Activated CD4-positive, alpha-beta T cell treated with anti-CD3 and anti-CD28 coated beads for 36 hours (primary cell): Measurements from ENCODE around the gene ZNF683. TPM values are rescaled to one million over a fixed set of nuclear protein-coding genes. Genes with fewer than 3 reads are reported as not detected.
A peak's percentile ranks its signal among the peaks of the same experiment; 100 is the strongest.
"Not testable (repeated sequence)": the region's sequence is repeated elsewhere in the genome, so short reads cannot be mapped to it uniquely, and the experiment has no call there.

Source experiments
- ATAC-seq: fragments of 200-7000 bp; cut with Tn5 transposase; one replicate; pipeline ENCODE4 v1.10.0; 2021; ENCODE audit warnings: mild to moderate bottlenecking, moderate library complexity
- CTCF ChIA-PET: fragments of 350-600 bp; sonication (Branson Sonifier 250); formaldehyde crosslinking; loops from one replicate; lab custom pipeline; 2021; ENCODE audit warnings: antibody characterized with exemption; lab: Charles Lee
- POLR2A ChIA-PET: fragments of 350-600 bp; sonication (Branson Sonifier 250); formaldehyde crosslinking; loops from one replicate; lab custom pipeline; 2021; ENCODE audit warnings: antibody characterized with exemption, inconsistent platforms; lab: Charles Lee
- DNase-seq: peaks from one replicate; pipeline ENCODE4 v3.0.0-alpha.2; 2020
- H3K27ac Mint-ChIP-seq: one replicate; pipeline ENCODE4 v1.8.0; 2021; ENCODE audit warnings: mixed read lengths
- H3K27me3 Mint-ChIP-seq: one replicate; pipeline ENCODE4 v1.8.0; 2021; ENCODE audit warnings: mixed read lengths
- H3K36me3 Mint-ChIP-seq: one replicate; pipeline ENCODE4 v1.8.0; 2021; ENCODE audit warnings: low read depth, mixed read lengths
- H3K4me1 Mint-ChIP-seq: one replicate; pipeline ENCODE4 v1.8.0; 2021; ENCODE audit warnings: mixed read lengths
- H3K4me3 Mint-ChIP-seq: one replicate; pipeline ENCODE4 v1.8.0; 2021; ENCODE audit warnings: mild to moderate bottlenecking, moderate library complexity, mixed read lengths
- H3K9me3 Mint-ChIP-seq: one replicate; pipeline ENCODE4 v1.8.0; 2021; ENCODE audit warnings: low read depth, mixed read lengths
- intact Hi-C, 2 experiments: fragments of 100-400 bp; cut with DNase I in 1 of 2; cut with micrococcal nuclease in 1 of 2; formaldehyde crosslinking; loops; one replicate each; pipeline versions ENCODE4 v1.14.2 to v1.15.1; 2022 to 2024; cut with DNase I, micrococcal nuclease
- total RNA-seq, 2 experiments: library from RNA; stranded (reverse); gene quantifications; one replicate each; pipeline ENCODE4 v1.2.3, GENCODE V29; 2021

ZNF683 gene
- not detected for total RNA-seq

GRCh38 chr1:26372611-26373010, at the start of gene ZNF683:
Gene ZNF683 (minus strand): TSS chr1:26372750. CDS start chr1:26368571, 4,179 bp downstream.
- peaks cover 76% of the 10 kb centered on the region for H3K4me1 Mint-ChIP-seq
- intact Hi-C loops = not testable (repeated sequence)

GRCh38 chr1:26419494-26419893, 46.9 kb upstream of the ZNF683 start:
- H3K27me3 Mint-ChIP-seq = peaks cover 7% of the 10 kb centered on the region
- H3K9me3 Mint-ChIP-seq = no peaks in the 10 kb centered on the region
- intact Hi-C loops = loop anchor here in 1 of 2 experiments (10.0 kb wide), 1 partner anchor 315 kb away; no protein-coding TSS in a partner anchor
- ATAC-seq (no peak), DNase-seq (no peak)
- no peak overlapping the region for H3K4me3 Mint-ChIP-seq
- H3K36me3 Mint-ChIP-seq = no peaks in the 10 kb centered on the region
- H3K27ac Mint-ChIP-seq = no peak overlapping the region
- no peaks in the 10 kb centered on the region for H3K4me1 Mint-ChIP-seq
- CTCF ChIA-PET = interaction anchor here (0.7 to 2.1 kb wide), 5 partner anchors 13 to 250 kb away, joined by 3 to 10 read pairs (median 4); partner anchors contain the start of genes DHDDS and ZNF593
- POLR2A ChIA-PET = no interaction called here

More at GRCh38 chr1:26372611-26373010, at the start of gene ZNF683:
- ATAC-seq, H3K9me3 Mint-ChIP-seq, H3K36me3 Mint-ChIP-seq, H3K4me3 Mint-ChIP-seq, POLR2A ChIA-PET, H3K27me3 Mint-ChIP-seq, DNase-seq: not testable (repeated sequence)
- H3K27ac Mint-ChIP-seq = peak within 1 kb of the TSS; percentile 76
- CTCF ChIA-PET = interaction anchor here (0.6 to 3.6 kb wide), 3 partner anchors 10 to 1870 kb away, joined by 3 to 24 read pairs (median 13); no protein-coding TSS in a partner anchor

GRCh38 chr1:26418865-26419349, 46.4 kb upstream of the ZNF683 start:
- Mint-ChIP-seq H3K9me3 (no peaks in the 10 kb centered on the region), H3K4me1 (no peaks in the 10 kb centered on the region), H3K4me3 (no peak overlapping the region), H3K27ac (no peak overlapping the region), H3K27me3 (peaks cover 10% of the 10 kb centered on the region), H3K36me3 (no peaks in the 10 kb centered on the region)
- ATAC-seq (no peak), DNase-seq (no peak)
- intact Hi-C loops = loop anchor here in 1 of 2 experiments (10.0 kb wide), 1 partner anchor 314 kb away; no protein-coding TSS in a partner anchor
- CTCF ChIA-PET = interaction anchor here (1.5 to 2.3 kb wide), 3 partner anchors 13 to 133 kb away, joined by 5 to 15 read pairs (median 10); partner anchors contain the start of gene DHDDS
- POLR2A ChIA-PET = no interaction called here

GRCh38 chr1:26417111-26417759, 44.7 kb upstream of the ZNF683 start:
- Mint-ChIP-seq H3K4me1 (no peaks in the 10 kb centered on the region), H3K27ac (no peak overlapping the region), H3K4me3 (no peak overlapping the region), H3K9me3 (no peaks in the 10 kb centered on the region), H3K36me3 (no peaks in the 10 kb centered on the region), H3K27me3 (peaks cover 19% of the 10 kb centered on the region)
- intact Hi-C loops = loop anchor here (1.0 to 10.0 kb wide), 7 partner anchors 54 to 312 kb away; no protein-coding TSS in a partner anchor
- DNase-seq (peak; percentile 93), ATAC-seq (peak; percentile 100)
- POLR2A ChIA-PET = interaction anchor here (0.7 to 1.2 kb wide), 2 partner anchors 53 to 128 kb away, joined by 3 to 4 read pairs; no protein-coding TSS in a partner anchor
- CTCF ChIA-PET = interaction anchor here (0.5 to 3.3 kb wide), 60 partner anchors 8 to 1743 kb away, joined by 3 to 40 read pairs (median 5); partner anchors contain the start of genes DHDDS, SH3BGRL3, TENT5B and ZNF593

- intact Hi-C loops = loop anchor here in 1 of 2 experiments (5.0 to 10.0 kb wide), 2 partner anchors 36 to 308 kb away; no protein-coding TSS in a partner anchor
These were observed 40.5 kb upstream of the ZNF683 start for GRCh38 chr1:26413031-26413430.

GRCh38 chr1:26412180-26412840, 39.8 kb upstream of the ZNF683 start:
- Mint-ChIP-seq H3K9me3 (no peaks in the 10 kb centered on the region), H3K27ac (no peak overlapping the region), H3K27me3 (peaks cover 43% of the 10 kb centered on the region), H3K4me3 (no peak overlapping the region), H3K4me1 (peaks cover 20% of the 10 kb centered on the region), H3K36me3 (no peaks in the 10 kb centered on the region)
- intact Hi-C loops = loop anchor here in 1 of 2 experiments (5.0 to 10.0 kb wide), 2 partner anchors 35 to 308 kb away; no protein-coding TSS in a partner anchor
- DNase-seq = no peak
- ChIA-PET CTCF (interaction anchor here (0.6 to 1.0 kb wide), 2 partner anchors 147 to 267 kb away, joined by 3 read pairs; no protein-coding TSS in a partner anchor), POLR2A (no interaction called here)
- no peak for ATAC-seq

More at GRCh38 chr1:26413031-26413430, 40.5 kb upstream of the ZNF683 start:
- Mint-ChIP-seq H3K4me3 (no peak overlapping the region), H3K9me3 (no peaks in the 10 kb centered on the region), H3K4me1 (peaks cover 20% of the 10 kb centered on the region), H3K27me3 (peaks cover 43% of the 10 kb centered on the region), H3K36me3 (no peaks in the 10 kb centered on the region), H3K27ac (no peak overlapping the region)
- ATAC-seq (no peak), DNase-seq (no peak)
- ChIA-PET POLR2A (interaction anchor here (0.5 kb wide), 1 partner anchor 309 kb away, joined by 3 read pairs; no protein-coding TSS in a partner anchor), CTCF (interaction anchor here (0.6 kb wide), 1 partner anchor 147 kb away, joined by 3 read pairs; no protein-coding TSS in a partner anchor)

- ChIA-PET POLR2A (no interaction called here), CTCF (interaction anchor here (0.6 to 1.0 kb wide), 3 partner anchors 16 to 266 kb away, joined by 3 read pairs; no protein-coding TSS in a partner anchor)
- no peaks in the 10 kb centered on the region for H3K9me3 Mint-ChIP-seq
- intact Hi-C loops = loop anchor here in 1 of 2 experiments (5.0 to 10.0 kb wide), 2 partner anchors 34 to 307 kb away; no protein-coding TSS in a partner anchor
- no peak for ATAC-seq
- H3K27ac Mint-ChIP-seq = no peak overlapping the region
- H3K27me3 Mint-ChIP-seq = peaks cover 43% of the 10 kb centered on the region
- no peak overlapping the region for H3K4me3 Mint-ChIP-seq
- no peak for DNase-seq
- H3K36me3 Mint-ChIP-seq = no peaks in the 10 kb centered on the region
- peaks cover 20% of the 10 kb centered on the region for H3K4me1 Mint-ChIP-seq
These were observed 39.1 kb upstream of the ZNF683 start for GRCh38 chr1:26411624-26412074.

- peaks cover 43% of the 10 kb centered on the region for H3K27me3 Mint-ChIP-seq
- ATAC-seq (no peak), DNase-seq (no peak)
- CTCF ChIA-PET = interaction anchor here (0.6 to 1.5 kb wide), 3 partner anchors 16 to 258 kb away, joined by 3 read pairs; no protein-coding TSS in a partner anchor
- H3K36me3 Mint-ChIP-seq = no peaks in the 10 kb centered on the region
- no peak within 1 kb of the TSS for H3K4me3 Mint-ChIP-seq
- H3K9me3 Mint-ChIP-seq = no peaks in the 10 kb centered on the region
- no peak within 1 kb of the TSS for H3K27ac Mint-ChIP-seq
- POLR2A ChIA-PET = no interaction called here
- intact Hi-C loops = loop anchor here in 1 of 2 experiments (5.0 to 10.0 kb wide), 2 partner anchors 34 to 306 kb away; no protein-coding TSS in a partner anchor
- peaks cover 20% of the 10 kb centered on the region for H3K4me1 Mint-ChIP-seq
These were observed 38.4 kb upstream of the ZNF683 start, which contains the start of gene LIN28A for GRCh38 chr1:26410706-26411623. Gene LIN28A (plus strand): TSS chr1:26410817. CDS start chr1:26410892, 75 bp downstream.

GRCh38 chr1:26409191-26409807, 36.7 kb upstream of the ZNF683 start:
- H3K4me3 Mint-ChIP-seq = no peak overlapping the region
- DNase-seq = no peak
- intact Hi-C loops = no loop called here

More at GRCh38 chr1:26409191-26409807, 36.7 kb upstream of the ZNF683 start:
- H3K4me1 Mint-ChIP-seq = peaks cover 20% of the 10 kb centered on the region
- no peak for ATAC-seq
- no peaks in the 10 kb centered on the region for H3K36me3 Mint-ChIP-seq
- no peaks in the 10 kb centered on the region for H3K9me3 Mint-ChIP-seq
- H3K27me3 Mint-ChIP-seq = peaks cover 39% of the 10 kb centered on the region
- H3K27ac Mint-ChIP-seq = no peak overlapping the region
- ChIA-PET POLR2A (interaction anchor here (0.5 kb wide), 1 partner anchor 10 kb away, joined by 3 read pairs; no protein-coding TSS in a partner anchor), CTCF (interaction anchor here (0.7 to 1.5 kb wide), 3 partner anchors 8 to 183 kb away, joined by 3 to 8 read pairs (median 3); no protein-coding TSS in a partner anchor)
